ENCODE measurements around the gene SLC25A46. TPM values are rescaled to one million over a fixed set of nuclear protein-coding genes. Genes with fewer than 3 reads are reported as not detected.

SLC25A46 gene
- total RNA-seq, 1 donor: 34.5 TPM

- no peak overlapping the region for H3K4me3 ChIP-seq (ENCODE audit: low read length)
- no peaks in the 10 kb centered on the region for H3K9me3 ChIP-seq (ENCODE audit: low read depth, low read length)
- H3K4me1 ChIP-seq (ENCODE audit: insufficient read depth, low read length): no peaks in the 10 kb centered on the region
- H3K27me3 ChIP-seq (ENCODE audit: insufficient read depth, low read length): no peaks in the 10 kb centered on the region
These were observed 51.9 kb downstream of the SLC25A46 start for GRCh38 chr5:110790673-110791072.

- H3K4me3 ChIP-seq (ENCODE audit: low read length): no peak overlapping the region
- H3K27me3 ChIP-seq (ENCODE audit: insufficient read depth, low read length): no peaks in the 10 kb centered on the region
- H3K9me3 ChIP-seq (ENCODE audit: low read depth, low read length): peaks cover 10% of the 10 kb centered on the region
- H3K4me1 ChIP-seq (ENCODE audit: insufficient read depth, low read length): no peaks in the 10 kb centered on the region
These were observed 64.2 kb downstream of the SLC25A46 start for GRCh38 chr5:110802998-110803397.

GRCh38 chr5:110803467-110804326 is 64.9 kb downstream of the SLC25A46 start:
- no peaks in the 10 kb centered on the region for H3K27me3 ChIP-seq (ENCODE audit: insufficient read depth, low read length)
- no peak overlapping the region for H3K4me3 ChIP-seq (ENCODE audit: low read length)
- peaks cover 10% of the 10 kb centered on the region for H3K9me3 ChIP-seq (ENCODE audit: low read depth, low read length)
- H3K4me1 ChIP-seq (ENCODE audit: insufficient read depth, low read length): no peaks in the 10 kb centered on the region

GRCh38 chr5:110807169-110807568 is 68.4 kb downstream of the SLC25A46 start:
- no peaks in the 10 kb centered on the region for H3K27me3 ChIP-seq (ENCODE audit: insufficient read depth, low read length)
- H3K9me3 ChIP-seq (ENCODE audit: low read depth, low read length): peaks cover 6% of the 10 kb centered on the region
- H3K4me3 ChIP-seq (ENCODE audit: low read length): no peak overlapping the region
- H3K4me1 ChIP-seq (ENCODE audit: insufficient read depth, low read length): no peaks in the 10 kb centered on the region

GRCh38 chr5:110809006-110809405 is 70.2 kb downstream of the SLC25A46 start:
- no peak overlapping the region for H3K4me3 ChIP-seq (ENCODE audit: low read length)
- no peaks in the 10 kb centered on the region for H3K4me1 ChIP-seq (ENCODE audit: insufficient read depth, low read length)
- peaks cover 5% of the 10 kb centered on the region for H3K9me3 ChIP-seq (ENCODE audit: low read depth, low read length)
- H3K27me3 ChIP-seq (ENCODE audit: insufficient read depth, low read length): no peaks in the 10 kb centered on the region

Other genes starting within 250 kb of the SLC25A46 start
- gene TMEM232, start 12.3 kb upstream of the SLC25A46 start, total RNA-seq: 2.7 TPM